ENCODE data around the gene WNT9B.
A peak's percentile ranks its signal among the peaks of the same experiment; 100 is the strongest.
"Not testable (repeated sequence)": the region's sequence is repeated elsewhere in the genome, so short reads cannot be mapped to it uniquely, and the experiment has no call there.

WNT9B gene

GRCh38 chr17:46834846-46835245, 16.5 kb upstream of the WNT9B start:
- in situ Hi-C loops (cut with HindIII; ENCODE audit: low pct_ligation_motif_present, low sequenced_read_pairs) = no loop called here
- no peak for DNase-seq
- Histone ChIP-seq H3K27ac (no peak overlapping the region), H3K27me3 (replicated peaks) (no peaks in the 10 kb centered on the region), H3K4me3 (ENCODE audit: low read depth, low read length) (no peak overlapping the region), H3K36me3 (replicated peaks) (no peaks in the 10 kb centered on the region)
- TF ChIP-seq CTCF (IDR thresholded peaks at IDR 0.05; ENCODE audit: low read depth, low read length, missing control alignments) = no peak

GRCh38 chr17:46836500-46836899, 14.9 kb upstream of the WNT9B start:
- in situ Hi-C loops (cut with HindIII; ENCODE audit: low pct_ligation_motif_present, low sequenced_read_pairs) = no loop called here
- DNase-seq = no peak
- H3K4me3 ChIP-seq (ENCODE audit: low read depth, low read length) = no peak overlapping the region
- no peak for TF ChIP-seq CTCF (IDR thresholded peaks at IDR 0.05; ENCODE audit: low read depth, low read length, missing control alignments)
- H3K36me3 ChIP-seq (replicated peaks) = no peaks in the 10 kb centered on the region
- H3K27me3 ChIP-seq (replicated peaks) = peaks cover 11% of the 10 kb centered on the region
- no peak overlapping the region for H3K27ac ChIP-seq

- H3K27me3 ChIP-seq (replicated peaks) = peaks cover 13% of the 10 kb centered on the region
- DNase-seq = no peak
- H3K4me3 ChIP-seq (ENCODE audit: low read depth, low read length) = no peak overlapping the region
- H3K27ac ChIP-seq = no peak overlapping the region
- no peaks in the 10 kb centered on the region for H3K36me3 ChIP-seq (replicated peaks)
- in situ Hi-C loops (cut with HindIII; ENCODE audit: low pct_ligation_motif_present, low sequenced_read_pairs) = no loop called here
- TF ChIP-seq CTCF (IDR thresholded peaks at IDR 0.05; ENCODE audit: low read depth, low read length, missing control alignments) = no peak
Measured at GRCh38 chr17:46837521-46837920, 13.9 kb upstream of the WNT9B start.

GRCh38 chr17:46839211-46839610, 12.2 kb upstream of the WNT9B start:
- no peaks in the 10 kb centered on the region for H3K36me3 ChIP-seq (replicated peaks)
- H3K27ac ChIP-seq = no peak overlapping the region
- no peak overlapping the region for H3K4me3 ChIP-seq (ENCODE audit: low read depth, low read length)
- no peak for DNase-seq
- in situ Hi-C loops (cut with HindIII; ENCODE audit: low pct_ligation_motif_present, low sequenced_read_pairs) = no loop called here
- TF ChIP-seq CTCF (IDR thresholded peaks at IDR 0.05; ENCODE audit: low read depth, low read length, missing control alignments) = no peak
- peaks cover 13% of the 10 kb centered on the region for H3K27me3 ChIP-seq (replicated peaks)

GRCh38 chr17:46840596-46840995, 10.8 kb upstream of the WNT9B start:
- DNase-seq; H3K36me3 ChIP-seq (replicated peaks); H3K4me3 ChIP-seq (ENCODE audit: low read depth, low read length); H3K27ac ChIP-seq; in situ Hi-C loops (cut with HindIII; ENCODE audit: low pct_ligation_motif_present, low sequenced_read_pairs): not testable (repeated sequence)
- H3K27me3 ChIP-seq (replicated peaks) = peaks cover 13% of the 10 kb centered on the region

- Histone ChIP-seq H3K27me3 (replicated peaks) (peaks cover 13% of the 10 kb centered on the region), H3K4me3 (ENCODE audit: low read depth, low read length) (no peak overlapping the region), H3K27ac (no peak overlapping the region), H3K36me3 (replicated peaks) (no peaks in the 10 kb centered on the region)
- no peak for DNase-seq
- TF ChIP-seq CTCF (IDR thresholded peaks at IDR 0.05; ENCODE audit: low read depth, low read length, missing control alignments) = peak; percentile 40
- in situ Hi-C loops (cut with HindIII; ENCODE audit: low pct_ligation_motif_present, low sequenced_read_pairs) = no loop called here
Measured at GRCh38 chr17:46841561-46842379, 9.6 kb upstream of the WNT9B start.
